HepG2 (cell line): ENCODE measurements around the gene EFNA3. TPM values are rescaled to one million over a fixed set of nuclear protein-coding genes. Genes with fewer than 3 reads are reported as not detected.
A peak's percentile ranks its signal among the peaks of the same experiment; 100 is the strongest.

Experiments
- MED8 ChIP-seq: sonication (generic); formaldehyde crosslinking; IDR thresholded peaks from 2 replicates; pipeline ENCODE4 v1.8.1; 2023; ENCODE audit warnings: mild to moderate bottlenecking, missing genetic modification reagents; ENCODE audit not compliant: insufficient replicate concordance
- NPAS2 ChIP-seq: sonication (generic); formaldehyde crosslinking; IDR thresholded peaks from 2 replicates; pipeline ENCODE4 v1.8.0; 2022; ENCODE audit warnings: mild to moderate bottlenecking, missing genetic modification reagents, borderline replicate concordance
- SMAD1 ChIP-seq: sonication (generic); formaldehyde crosslinking; IDR thresholded peaks from 2 replicates; pipeline ENCODE4 v1.4.0; 2020; ENCODE audit warnings: missing genetic modification reagents, low read depth, mild to moderate bottlenecking, borderline replicate concordance
- ZNF180 ChIP-seq: sonication (generic); formaldehyde crosslinking; IDR thresholded peaks from 2 replicates; pipeline ENCODE4 v1.4.0; 2020; ENCODE audit warnings: low read depth, missing genetic modification reagents, borderline replicate concordance
- ZNF382 ChIP-seq: sonication (generic); formaldehyde crosslinking; IDR thresholded peaks from 2 replicates; pipeline ENCODE4 v1.5.0; 2020; ENCODE audit warnings: missing genetic modification reagents, mild to moderate bottlenecking, borderline replicate concordance
- ZNF564 ChIP-seq: sonication (generic); formaldehyde crosslinking; IDR thresholded peaks from 2 replicates; pipeline ENCODE4 v1.8.1; 2023; ENCODE audit warnings: mild to moderate bottlenecking, missing genetic modification reagents
- ZNF883 ChIP-seq: sonication (generic); formaldehyde crosslinking; IDR thresholded peaks from 2 replicates; pipeline ENCODE4 v1.5.1; 2020; ENCODE audit warnings: mild to moderate bottlenecking, missing genetic modification reagents; ENCODE audit errors: not compliant biosample characterization
- polyA plus RNA-seq, 8 experiments: library from polyadenylated mRNA; depleted of rRNA in 3 of 8; stranded (reverse) in 7 of 8; unstranded in 1 of 8; fragments of >200 nt; fragmentation: Illumina TruSeq in 4 of 8; extraction: Trizol in 4 of 8; gene quantifications; 2 replicates each; pipeline versions ENCODE4 v1.2.1 to v1.2.3, GENCODE V29; 2011 to 2016; ENCODE audit warnings: low read depth in 4 of 8, missing spikeins in 1 of 8, mixed read lengths in 1 of 8; ENCODE audit not compliant: insufficient read depth in 1 of 8
- total RNA-seq, 5 experiments: library from RNA; depleted of rRNA; stranded (reverse); fragments of >200 nt; fragmentation: Illumina TruSeq; extraction: Trizol; gene quantifications; 2 replicates each; pipeline ENCODE4 v1.2.3, GENCODE V29; 2016; ENCODE audit warnings: low read depth in 1 of 5
- TF ChIP-seq, protein P1 (sequence below): IDR thresholded peaks from 2 replicates; pipeline ENCODE4 v1.6.1; 2016; ENCODE audit warnings: missing compliant biosample characterization, missing genetic modification reagents, borderline replicate concordance
- TF ChIP-seq, protein P2 (sequence below): IDR thresholded peaks from 2 replicates; pipeline ENCODE4 v1.6.1; 2012; ENCODE audit warnings: low read depth, low read length, improper control_type of control experiment
- TF ChIP-seq, protein P3 (sequence below): sonication (generic); formaldehyde crosslinking; IDR thresholded peaks from 2 replicates; pipeline ENCODE4 v1.9.0; 2021; ENCODE audit warnings: missing genetic modification reagents, borderline replicate concordance
- TF ChIP-seq, protein P4 (sequence below): sonication (generic); formaldehyde crosslinking; IDR thresholded peaks from 2 replicates; pipeline ENCODE4 v1.4.0; 2020; ENCODE audit warnings: missing genetic modification reagents, borderline replicate concordance

Gene EFNA3
- total and polyA plus RNA-seq, 2 of the 13 experiments (the other 11 are each of a cell fraction or from before 2014, with no cell fraction given), result 1.0 to 5.7 TPM

DNA sequence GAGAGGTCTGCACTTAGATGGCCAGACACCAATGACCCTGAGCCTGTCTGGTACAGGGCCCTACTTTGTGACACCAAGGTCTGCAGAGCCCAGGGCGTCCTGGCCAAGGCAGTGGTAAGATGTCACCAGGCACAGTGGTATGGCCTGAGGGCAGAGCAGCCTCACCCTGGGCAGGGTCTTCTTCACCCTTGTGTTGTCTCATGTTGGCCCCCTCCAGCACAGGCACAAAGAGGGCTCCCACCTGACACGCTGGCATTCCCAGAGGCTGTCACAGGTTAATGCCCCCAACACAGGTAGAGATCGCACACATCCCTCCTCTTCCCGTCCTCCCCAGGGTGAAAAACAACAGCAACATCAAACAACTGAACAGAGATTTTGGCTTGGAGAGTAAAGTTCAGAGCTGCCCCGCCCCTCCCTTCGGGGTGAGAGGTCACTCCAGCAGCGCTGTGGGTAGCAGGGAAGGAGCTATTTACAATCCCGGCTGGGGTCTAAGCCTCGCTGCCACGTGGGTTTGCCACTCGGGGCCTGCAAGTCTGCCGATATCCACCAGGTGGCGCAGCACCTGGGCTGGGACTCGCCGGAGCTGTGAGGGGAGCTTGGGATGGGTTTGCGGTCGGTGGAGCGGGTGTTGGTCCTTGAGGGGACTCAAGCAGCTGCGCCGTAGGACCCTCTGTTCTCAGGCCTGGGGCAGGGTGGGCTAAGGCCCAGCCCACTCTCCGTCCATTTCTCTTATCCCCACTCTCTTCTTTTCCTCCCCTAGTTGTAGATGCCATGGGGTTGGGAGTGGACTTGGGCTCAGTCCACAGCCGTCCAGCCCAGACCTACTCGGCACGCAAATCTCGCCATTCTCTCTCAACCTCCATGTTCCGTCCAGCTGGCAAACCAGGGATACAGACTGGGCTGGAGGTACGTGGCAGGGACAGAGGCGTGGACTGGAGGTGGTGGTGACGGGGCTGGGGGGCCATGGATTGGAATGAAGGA, 12.7 kb downstream of the EFNA3 start (continued):
- TF ChIP-seq, protein P1, sequence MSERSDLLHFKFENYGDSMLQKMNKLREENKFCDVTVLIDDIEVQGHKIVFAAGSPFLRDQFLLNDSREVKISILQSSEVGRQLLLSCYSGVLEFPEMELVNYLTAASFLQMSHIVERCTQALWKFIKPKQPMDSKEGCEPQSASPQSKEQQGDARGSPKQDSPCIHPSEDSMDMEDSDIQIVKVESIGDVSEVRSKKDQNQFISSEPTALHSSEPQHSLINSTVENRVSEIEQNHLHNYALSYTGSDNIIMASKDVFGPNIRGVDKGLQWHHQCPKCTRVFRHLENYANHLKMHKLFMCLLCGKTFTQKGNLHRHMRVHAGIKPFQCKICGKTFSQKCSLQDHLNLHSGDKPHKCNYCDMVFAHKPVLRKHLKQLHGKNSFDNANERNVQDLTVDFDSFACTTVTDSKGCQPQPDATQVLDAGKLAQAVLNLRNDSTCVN (CRISPR knock-in tag), result no peak
- 0 out of 2 replicates have a peak, but pooled peaks have one; percentile 76 for TF ChIP-seq SMAD1
- TF ChIP-seq, protein P2, sequence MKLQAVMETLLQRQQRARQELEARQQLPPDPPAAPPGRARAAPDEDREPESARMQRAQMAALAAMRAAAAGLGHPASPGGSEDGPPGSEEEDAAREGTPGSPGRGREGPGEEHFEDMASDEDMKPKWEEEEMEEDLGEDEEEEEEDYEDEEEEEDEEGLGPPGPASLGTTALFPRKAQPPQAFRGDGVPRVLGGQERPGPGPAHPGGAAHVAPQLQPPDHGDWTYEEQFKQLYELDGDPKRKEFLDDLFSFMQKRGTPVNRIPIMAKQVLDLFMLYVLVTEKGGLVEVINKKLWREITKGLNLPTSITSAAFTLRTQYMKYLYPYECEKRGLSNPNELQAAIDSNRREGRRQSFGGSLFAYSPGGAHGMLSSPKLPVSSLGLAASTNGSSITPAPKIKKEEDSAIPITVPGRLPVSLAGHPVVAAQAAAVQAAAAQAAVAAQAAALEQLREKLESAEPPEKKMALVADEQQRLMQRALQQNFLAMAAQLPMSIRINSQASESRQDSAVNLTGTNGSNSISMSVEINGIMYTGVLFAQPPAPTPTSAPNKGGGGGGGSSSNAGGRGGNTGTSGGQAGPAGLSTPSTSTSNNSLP, result no peak
- TF ChIP-seq, protein P3, sequence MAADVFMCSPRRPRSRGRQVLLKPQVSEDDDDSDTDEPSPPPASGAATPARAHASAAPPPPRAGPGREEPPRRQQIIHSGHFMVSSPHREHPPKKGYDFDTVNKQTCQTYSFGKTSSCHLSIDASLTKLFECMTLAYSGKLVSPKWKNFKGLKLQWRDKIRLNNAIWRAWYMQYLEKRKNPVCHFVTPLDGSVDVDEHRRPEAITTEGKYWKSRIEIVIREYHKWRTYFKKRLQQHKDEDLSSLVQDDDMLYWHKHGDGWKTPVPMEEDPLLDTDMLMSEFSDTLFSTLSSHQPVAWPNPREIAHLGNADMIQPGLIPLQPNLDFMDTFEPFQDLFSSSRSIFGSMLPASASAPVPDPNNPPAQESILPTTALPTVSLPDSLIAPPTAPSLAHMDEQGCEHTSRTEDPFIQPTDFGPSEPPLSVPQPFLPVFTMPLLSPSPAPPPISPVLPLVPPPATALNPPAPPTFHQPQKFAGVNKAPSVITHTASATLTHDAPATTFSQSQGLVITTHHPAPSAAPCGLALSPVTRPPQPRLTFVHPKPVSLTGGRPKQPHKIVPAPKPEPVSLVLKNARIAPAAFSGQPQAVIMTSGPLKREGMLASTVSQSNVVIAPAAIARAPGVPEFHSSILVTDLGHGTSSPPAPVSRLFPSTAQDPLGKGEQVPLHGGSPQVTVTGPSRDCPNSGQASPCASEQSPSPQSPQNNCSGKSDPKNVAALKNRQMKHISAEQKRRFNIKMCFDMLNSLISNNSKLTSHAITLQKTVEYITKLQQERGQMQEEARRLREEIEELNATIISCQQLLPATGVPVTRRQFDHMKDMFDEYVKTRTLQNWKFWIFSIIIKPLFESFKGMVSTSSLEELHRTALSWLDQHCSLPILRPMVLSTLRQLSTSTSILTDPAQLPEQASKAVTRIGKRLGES, result no peak
- no peak for TF ChIP-seq NPAS2 (CRISPR knock-in tag)
- no peak for TF ChIP-seq ZNF564 (CRISPR knock-in tag)
- TF ChIP-seq, protein P4, sequence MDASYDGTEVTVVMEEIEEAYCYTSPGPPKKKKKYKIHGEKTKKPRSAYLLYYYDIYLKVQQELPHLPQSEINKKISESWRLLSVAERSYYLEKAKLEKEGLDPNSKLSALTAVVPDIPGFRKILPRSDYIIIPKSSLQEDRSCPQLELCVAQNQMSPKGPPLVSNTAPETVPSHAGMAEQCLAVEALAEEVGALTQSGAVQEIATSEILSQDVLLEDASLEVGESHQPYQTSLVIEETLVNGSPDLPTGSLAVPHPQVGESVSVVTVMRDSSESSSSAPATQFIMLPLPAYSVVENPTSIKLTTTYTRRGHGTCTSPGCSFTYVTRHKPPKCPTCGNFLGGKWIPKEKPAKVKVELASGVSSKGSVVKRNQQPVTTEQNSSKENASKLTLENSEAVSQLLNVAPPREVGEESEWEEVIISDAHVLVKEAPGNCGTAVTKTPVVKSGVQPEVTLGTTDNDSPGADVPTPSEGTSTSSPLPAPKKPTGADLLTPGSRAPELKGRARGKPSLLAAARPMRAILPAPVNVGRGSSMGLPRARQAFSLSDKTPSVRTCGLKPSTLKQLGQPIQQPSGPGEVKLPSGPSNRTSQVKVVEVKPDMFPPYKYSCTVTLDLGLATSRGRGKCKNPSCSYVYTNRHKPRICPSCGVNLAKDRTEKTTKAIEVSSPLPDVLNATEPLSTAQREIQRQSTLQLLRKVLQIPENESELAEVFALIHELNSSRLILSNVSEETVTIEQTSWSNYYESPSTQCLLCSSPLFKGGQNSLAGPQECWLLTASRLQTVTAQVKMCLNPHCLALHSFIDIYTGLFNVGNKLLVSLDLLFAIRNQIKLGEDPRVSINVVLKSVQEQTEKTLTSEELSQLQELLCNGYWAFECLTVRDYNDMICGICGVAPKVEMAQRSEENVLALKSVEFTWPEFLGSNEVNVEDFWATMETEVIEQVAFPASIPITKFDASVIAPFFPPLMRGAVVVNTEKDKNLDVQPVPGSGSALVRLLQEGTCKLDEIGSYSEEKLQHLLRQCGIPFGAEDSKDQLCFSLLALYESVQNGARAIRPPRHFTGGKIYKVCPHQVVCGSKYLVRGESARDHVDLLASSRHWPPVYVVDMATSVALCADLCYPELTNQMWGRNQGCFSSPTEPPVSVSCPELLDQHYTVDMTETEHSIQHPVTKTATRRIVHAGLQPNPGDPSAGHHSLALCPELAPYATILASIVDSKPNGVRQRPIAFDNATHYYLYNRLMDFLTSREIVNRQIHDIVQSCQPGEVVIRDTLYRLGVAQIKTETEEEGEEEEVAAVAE (CRISPR knock-in tag), result peak; percentile 80; the same call in 1 of the 2 replicates
- no peak for TF ChIP-seq ZNF180 (CRISPR knock-in tag)
- no peak for TF ChIP-seq MED8 (CRISPR knock-in tag)
- TF ChIP-seq ZNF883 (CRISPR knock-in tag), result no peak
- no peak for TF ChIP-seq ZNF382 (CRISPR knock-in tag)
